Fibroblast of skin of right quadriceps (primary cell): ENCODE measurements around the gene PRKCE.

Experiments
- DNase-seq: peaks from one replicate; pipeline ENCODE4 v3.0.0-alpha.2; 2013

Gene PRKCE

GRCh38 chr2:46032996-46033395, 381.5 kb downstream of the PRKCE start:
- no peak for DNase-seq

- no peak for DNase-seq
These were observed 383.1 kb downstream of the PRKCE start for GRCh38 chr2:46034535-46034934.

GRCh38 chr2:46036929-46037328, 385.5 kb downstream of the PRKCE start:
- peak; percentile 96 for DNase-seq

- no peak for DNase-seq
These were observed 388.2 kb downstream of the PRKCE start for GRCh38 chr2:46039543-46040303.

- DNase-seq: no peak
These were observed 389.2 kb downstream of the PRKCE start for GRCh38 chr2:46040563-46041155.

- peak; percentile 54 for DNase-seq
These were observed 390.0 kb downstream of the PRKCE start for GRCh38 chr2:46041434-46041833.

- DNase-seq: no peak
These were observed 390.7 kb downstream of the PRKCE start for GRCh38 chr2:46042207-46042637.

DNA sequence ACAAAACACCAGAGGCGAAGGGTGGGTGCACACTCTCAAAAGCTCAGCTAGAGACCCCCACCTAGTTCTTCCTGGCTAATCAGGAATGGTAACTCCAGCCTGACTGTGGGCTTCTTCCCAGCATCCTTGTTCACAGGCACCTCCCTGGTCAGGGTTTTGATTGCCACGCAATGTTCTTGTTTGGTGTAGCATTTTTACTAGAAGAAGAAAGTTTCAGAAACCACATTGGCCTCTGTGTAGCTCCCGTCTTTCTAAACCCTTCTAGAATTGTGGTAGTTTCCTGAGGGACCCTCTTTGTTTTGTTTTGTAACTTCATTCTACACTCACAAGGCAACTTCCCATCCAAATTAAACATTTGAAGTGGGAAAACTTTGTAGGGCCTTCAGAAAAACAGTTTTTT, 391.2 kb downstream of the PRKCE start:
- DNase-seq: no peak

- DNase-seq: no peak
These were observed 394.4 kb downstream of the PRKCE start for GRCh38 chr2:46045888-46046287.

DNA sequence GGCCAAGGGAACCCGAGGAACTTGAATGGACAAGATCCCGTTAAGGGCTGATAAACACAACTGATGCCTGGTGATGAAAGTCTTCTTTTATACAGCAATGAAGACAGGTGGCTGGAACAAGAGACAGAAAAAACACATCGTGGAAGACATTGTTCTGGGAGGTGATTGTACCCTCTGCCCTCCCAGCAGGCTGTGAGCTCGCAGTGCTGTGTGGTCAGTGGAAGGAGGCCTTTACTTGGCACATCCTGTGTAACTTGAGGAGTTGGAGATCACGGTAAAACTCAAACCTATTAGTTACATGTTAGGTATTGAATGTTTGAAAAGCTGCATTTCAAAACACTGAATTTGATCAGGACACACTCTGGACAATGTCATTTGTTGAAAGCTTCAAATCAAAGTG, 395.8 kb downstream of the PRKCE start:
- no peak for DNase-seq

DNA sequence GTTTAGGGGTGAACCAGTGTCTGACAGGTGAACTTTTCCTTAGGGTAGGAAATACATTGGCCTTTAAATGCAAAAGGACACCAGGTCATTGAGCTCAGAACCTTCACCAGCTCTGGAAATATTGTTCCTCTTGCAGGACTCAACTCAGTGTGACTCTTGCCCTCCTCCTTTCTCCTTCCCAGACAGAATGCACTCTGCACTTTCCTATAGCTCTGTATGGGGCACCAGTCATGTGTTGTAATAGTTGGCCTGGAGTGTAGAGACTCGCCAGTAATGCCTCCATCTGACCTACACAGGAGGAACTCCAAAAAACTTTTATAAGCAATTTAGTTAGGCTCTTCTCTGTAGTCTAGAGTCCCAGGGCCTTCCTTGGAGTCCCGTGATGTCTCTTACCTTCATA, 397.2 kb downstream of the PRKCE start:
- DNase-seq: no peak

DNA sequence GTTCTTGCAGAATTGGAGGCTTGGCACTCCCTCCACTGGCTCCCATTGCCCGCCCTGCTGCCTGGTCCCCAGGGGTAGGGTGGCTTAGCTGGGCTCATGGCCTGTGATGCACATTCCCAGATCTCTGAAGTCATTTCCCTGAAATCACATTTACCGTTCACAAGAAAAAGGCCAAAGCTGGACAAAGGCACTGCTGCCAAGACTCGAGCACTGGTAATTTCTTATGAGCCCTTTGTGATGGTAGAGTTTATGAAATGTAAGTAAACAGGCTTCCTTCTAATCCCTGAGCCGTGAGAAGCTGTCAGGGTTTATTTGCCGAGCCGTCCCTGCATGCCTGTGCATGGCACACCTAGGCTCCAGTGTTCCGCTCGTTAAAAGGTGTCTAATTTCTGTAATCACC, 398.6 kb downstream of the PRKCE start:
- DNase-seq: no peak

DNA sequence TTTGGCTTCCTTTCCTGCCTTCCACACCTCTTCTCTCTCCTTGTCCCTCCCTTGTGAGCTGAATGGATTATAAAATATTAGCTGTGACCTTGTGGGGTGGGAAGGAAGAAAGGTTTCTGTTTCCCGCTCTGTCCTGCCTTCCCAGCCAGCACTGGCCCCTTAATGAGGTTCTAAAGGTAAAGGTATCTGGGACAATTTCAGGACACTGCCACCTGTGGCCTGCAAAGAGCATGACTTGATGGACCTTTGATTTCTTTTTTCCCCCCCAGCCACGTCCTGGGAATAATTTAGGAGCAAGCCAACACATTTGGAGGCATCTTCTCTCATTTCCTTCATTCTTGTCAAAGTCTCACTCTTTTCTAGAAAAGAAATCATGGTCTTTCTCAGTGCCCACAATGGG, 399.0 kb downstream of the PRKCE start:
- DNase-seq: no peak

GRCh38 chr2:46051085-46051484, 399.6 kb downstream of the PRKCE start:
- DNase-seq: no peak

DNA sequence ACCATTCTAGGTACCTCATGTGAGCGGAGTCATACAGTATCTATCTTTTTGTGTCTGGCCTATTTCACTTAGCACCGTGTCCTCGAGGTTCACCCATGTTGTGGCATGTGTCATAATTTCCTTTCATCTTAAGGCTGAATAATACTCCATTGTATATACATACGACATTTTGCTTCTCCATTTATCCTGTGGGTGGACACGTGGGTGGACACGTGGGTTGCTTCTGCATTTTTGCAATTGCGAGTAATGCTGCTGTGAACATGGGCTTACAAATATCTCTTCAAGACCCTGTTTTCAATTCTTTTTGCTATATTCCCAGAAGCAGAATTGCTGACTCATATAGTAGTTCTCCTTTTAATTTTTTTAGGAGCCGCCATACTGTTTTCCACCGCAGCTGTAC, 402.1 kb downstream of the PRKCE start:
- no peak for DNase-seq

DNA sequence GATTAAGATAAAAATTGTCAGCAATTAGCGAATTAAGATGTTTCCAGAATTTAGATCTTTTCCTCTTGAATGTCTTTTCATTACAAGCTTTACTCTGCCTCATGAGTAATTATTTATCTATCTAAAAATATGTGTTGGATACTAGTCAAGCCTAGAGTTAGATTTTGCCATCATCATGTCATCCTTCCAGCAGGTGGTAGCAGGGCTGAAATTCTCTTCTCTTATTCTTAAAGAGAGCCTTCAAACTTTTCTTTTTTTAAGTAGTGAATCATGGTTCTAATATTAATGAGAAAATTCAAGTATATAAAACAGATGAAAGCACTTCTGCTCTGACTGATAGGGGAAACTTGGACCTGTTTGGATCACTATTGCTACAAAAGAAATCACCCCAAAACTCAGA, 405.1 kb downstream of the PRKCE start:
- DNase-seq: no peak

GRCh38 chr2:46058140-46058539, 406.7 kb downstream of the PRKCE start:
- DNase-seq: no peak

GRCh38 chr2:46062637-46063412, 411.4 kb downstream of the PRKCE start:
- DNase-seq: peak; percentile 89

DNA sequence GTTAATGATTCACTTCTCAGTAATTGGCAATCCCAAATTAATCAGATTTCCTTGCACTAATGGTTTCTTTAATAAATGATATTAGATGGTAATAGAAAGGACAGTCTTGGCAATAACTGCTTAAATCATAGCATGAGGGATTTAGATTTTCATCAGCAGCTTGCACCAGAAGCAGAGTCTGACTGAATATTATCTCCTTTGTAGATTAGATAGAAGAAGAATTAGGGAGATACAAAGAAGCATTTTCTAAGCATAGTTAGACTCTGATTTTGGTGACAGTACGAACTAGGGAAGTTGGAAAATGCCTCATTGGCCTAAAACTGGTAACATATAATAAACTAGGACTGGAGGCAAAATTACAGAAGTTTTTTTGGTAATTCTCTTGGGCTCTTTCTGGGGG, 412.9 kb downstream of the PRKCE start:
- DNase-seq: no peak

DNA sequence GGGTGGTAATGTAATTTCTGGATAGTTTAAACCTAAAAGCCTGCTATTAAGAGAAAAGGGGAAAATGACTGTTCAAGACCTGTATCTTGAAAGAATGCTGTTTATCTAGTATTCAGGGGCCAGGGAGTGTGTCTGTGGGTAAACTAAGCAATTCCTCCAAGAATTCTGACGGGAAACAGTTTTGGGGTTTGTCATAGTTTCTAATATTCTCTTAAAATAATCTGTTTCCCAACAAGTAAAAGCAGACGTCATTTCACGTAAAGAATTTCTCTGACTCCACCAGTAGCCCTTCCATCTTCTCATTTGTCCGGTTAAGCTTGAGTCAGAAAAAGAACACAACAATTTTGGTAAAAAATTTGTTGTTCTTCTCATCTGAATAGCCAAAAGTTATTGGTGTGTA, 413.7 kb downstream of the PRKCE start:
- peak; percentile 31 for DNase-seq

GRCh38 chr2:46066116-46066515, 414.6 kb downstream of the PRKCE start:
- DNase-seq: no peak

- DNase-seq: no peak
These were observed 415.1 kb downstream of the PRKCE start for GRCh38 chr2:46066601-46067000.

GRCh38 chr2:46067062-46067461, 415.6 kb downstream of the PRKCE start:
- DNase-seq: no peak
